NCI-H1694 treated with DMSO at 0.1 percent for 48 hours (cell line): ENCODE data around the gene PPP2R3B.

Source experiments
- DNase-seq: peaks from one replicate; lab custom pipeline; 2025; lab: John Stamatoyannopoulos, UW

PPP2R3B gene

DNA sequence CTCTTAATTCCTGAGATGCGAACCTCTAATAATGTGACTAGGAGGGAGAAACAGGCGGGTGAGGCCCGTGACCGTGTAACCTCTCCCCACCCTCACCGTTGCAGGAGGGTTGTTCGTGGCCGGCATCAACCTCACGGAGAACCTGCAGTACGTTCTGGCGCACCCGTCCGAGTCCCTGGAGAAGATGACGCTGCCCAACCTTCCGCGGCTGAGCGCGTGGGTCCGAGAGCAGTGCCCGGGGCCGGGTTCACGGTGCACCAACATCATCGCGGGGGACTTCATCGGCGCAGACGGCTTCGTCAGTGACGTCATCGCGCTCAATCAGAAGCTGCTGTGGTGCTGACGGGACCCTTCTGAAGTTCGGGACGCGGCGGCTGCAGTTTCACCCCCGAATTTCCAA lies 87.7 kb downstream of the PPP2R3B start:
- no peak for DNase-seq

DNA sequence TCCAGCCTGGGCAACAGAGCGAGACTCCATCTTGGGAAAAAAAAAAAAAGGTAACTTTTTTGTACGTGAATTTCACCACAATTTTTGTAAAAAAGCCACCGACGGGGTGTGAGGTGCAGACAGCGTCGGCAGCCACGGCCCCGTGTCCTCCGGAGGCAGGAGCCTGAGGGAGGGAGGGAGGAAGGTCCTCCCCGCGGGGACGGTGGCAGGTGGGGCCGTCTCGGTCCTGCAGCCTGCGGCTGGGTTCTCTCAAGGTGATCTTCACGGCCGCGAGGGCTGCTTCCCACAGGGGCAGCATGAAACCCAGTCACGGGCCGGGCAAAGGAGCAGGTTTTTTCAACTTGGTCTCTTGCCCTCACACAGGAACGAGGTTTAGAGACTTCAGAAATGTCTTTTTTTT lies 91.6 kb downstream of the PPP2R3B start:
- DNase-seq, result no peak

DNA sequence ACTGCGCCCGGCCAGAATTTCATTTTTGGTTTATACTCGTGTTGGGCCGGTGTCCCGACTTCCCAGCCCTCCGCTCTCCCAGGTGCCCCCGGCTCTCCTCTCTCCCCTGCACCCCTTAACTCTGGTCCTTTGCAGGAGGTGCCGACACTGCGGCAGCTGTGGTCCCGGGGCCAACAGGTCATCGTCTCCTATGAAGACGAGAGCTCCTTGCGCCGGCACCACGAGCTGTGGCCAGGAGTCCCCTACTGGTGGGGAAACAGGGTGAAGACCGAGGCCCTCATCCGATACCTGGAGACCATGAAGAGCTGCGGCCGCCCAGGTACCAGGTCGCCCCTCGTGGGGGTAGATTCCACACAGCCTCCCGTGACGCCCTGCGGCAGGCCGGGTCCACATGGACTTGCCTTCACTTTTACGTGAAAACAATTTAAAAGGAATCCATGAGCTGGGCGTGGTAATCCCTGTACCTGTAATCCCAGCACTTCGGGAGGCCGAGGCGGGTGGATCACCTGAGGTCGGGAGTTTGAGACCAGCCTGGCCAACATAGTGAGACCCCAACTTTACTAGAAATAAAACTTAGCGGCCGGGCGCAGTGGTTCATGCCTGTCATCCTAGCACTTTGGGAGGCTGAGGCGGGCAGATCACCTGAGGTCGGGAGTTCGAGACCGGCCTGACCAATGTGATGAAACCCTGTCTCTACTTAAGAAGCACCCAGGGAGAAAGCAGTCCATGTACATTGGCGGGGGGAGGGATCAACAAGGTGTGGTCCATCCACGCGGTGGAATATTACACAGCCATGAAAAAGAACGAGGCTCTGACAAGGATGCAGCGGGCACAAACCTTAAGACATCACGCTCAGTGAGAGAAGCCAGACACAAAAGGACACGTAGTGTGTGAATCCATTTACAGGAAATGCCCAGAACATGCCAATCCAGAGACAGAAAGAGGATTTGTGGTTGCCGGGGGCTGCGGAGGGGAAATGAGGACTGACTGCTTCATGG lies 93.5 kb downstream of the PPP2R3B start:
- DNase-seq, result no peak

DNA sequence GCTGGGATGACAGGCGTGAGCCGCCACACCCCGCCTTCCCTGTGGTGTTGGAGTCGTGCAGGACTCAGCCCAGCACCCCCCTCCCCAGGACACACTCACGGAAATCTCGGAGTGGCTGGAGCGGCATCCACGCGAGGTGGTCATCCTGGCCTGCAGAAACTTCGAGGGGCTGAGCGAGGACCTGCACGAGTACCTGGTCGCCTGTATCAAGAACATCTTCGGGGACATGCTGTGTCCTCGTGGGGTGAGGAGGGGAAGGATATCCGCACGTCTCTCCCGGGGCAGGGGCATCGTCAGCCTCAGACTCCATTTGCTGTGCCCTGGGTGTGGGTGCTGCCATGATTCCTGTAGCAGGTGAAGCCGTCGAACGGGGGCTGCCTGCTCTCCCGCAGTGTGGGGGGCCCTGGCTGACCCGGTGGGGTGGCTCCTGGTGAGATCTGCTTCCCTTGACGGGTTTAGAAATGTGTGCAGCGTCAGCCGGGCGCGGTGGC lies 95.3 kb downstream of the PPP2R3B start:
- no peak for DNase-seq

DNA sequence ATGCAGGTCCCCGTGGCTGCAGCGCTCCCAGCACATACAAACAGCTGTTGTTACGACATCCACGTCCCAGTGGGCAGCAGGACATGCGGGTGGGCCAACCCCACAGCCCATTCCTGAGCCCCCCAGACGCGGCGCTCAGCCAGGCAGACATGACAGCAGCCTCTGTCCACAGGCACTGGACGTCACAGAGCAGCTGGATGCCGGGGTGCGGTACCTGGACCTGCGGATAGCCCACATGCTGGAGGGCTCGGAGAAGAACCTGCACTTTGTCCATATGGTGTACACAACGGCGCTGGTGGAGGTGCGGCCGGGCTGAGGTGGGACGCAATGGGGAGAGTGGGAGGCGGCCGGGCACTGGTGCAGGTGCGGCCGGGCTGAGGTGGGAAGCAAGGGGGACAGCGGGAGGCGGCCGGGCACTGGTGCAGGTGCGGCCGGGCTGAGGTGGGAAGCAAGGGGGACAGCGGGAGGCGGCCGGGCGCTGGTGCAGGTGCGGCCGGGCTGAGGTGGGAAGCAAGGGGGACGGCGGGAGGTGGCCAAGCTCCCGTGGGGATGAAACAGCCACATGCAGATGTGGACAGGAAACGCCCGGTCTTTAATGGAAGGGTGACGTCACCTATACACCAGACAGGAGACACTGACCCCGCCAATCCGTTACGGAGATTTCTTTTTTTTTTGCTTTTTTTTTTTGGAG lies 96.1 kb downstream of the PPP2R3B start:
- no peak for DNase-seq

DNA sequence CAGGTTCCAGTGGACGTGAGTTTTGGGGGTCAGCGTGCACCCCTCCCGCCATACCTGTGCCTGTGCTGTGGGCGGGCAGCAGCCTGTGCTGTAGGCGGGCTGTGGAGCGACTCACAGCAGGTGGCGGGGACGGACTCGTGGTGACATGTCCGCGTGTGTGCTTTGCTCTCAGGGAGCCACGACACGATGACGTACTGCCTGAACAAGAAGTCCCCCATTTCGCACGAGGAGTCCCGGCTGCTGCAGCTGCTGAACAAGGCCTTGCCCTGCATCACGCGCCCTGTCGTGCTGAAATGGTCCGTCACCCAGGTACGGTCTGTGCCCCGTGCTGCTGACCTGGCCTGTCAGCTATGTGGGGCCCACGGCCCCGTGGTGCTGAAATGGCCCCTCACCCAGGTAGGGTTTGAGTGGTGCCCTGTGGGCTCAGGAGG lies 98.1 kb downstream of the PPP2R3B start:
- no peak for DNase-seq

DNA sequence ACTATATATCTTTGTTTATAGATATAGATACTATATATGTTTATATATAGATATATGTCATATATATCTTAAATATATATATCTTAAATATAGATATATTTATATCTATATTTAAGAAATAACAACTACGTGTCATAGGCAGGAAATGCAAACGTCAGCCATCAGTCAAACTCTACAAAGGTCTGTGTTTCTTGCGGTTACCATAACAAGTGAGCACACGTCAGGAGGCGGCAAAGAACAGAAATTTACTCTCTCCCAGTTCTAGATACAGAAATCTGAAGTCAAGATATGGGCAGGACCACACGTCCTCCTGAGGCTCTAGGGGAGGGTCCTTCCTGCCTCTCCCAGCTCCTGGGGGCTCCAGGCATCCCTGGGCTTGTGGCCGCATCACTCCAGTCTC lies 99.0 kb downstream of the PPP2R3B start:
- DNase-seq, result no peak

DNA sequence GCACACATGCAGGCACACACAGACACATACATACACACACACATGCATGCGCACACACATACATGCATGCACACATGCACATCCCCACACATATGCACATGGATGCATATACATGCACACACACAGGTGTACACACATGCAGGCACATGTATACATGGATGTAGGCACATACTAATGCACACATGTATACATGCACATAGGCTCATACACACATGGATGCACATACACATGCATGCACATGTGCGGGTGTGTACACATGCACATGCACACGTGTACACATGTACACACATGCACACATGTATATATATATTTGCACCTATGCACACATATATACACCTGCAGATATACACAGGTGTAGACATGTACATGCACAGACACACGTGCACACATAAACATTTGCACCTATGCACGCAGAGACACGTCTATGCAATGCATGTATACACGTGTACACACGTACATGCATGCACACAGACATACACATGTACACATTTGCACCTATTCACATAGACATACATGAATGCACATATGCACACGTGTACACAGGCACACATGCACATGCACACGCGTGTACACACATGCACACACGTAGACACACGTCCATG lies 101.5 kb downstream of the PPP2R3B start:
- DNase-seq, result no peak
